ENCODE results near the gene ITGAV.
"Not testable (repeated sequence)": the region's sequence is repeated elsewhere in the genome, so short reads cannot be mapped to it uniquely, and the experiment has no call there.

ITGAV gene

GRCh38 chr2:186589612-186590349, at the start of gene ITGAV:
ITGAV (plus strand) TSS chr2:186590056; CDS start chr2:186590339, 283 bp downstream.
- peak; percentile 40 for DNase-seq (ENCODE audit: low read depth, low spot score)

GRCh38 chr2:186540941-186541340, 48.9 kb upstream of the ITGAV start:
- no peak for DNase-seq (ENCODE audit: low read depth, low spot score)

GRCh38 chr2:186542002-186542401, 47.9 kb upstream of the ITGAV start:
- no peak for DNase-seq (ENCODE audit: low read depth, low spot score)

- no peak for DNase-seq (ENCODE audit: low read depth, low spot score)
These were observed 46.2 kb upstream of the ITGAV start for GRCh38 chr2:186543561-186544131.

GRCh38 chr2:186544255-186544675, 45.6 kb upstream of the ITGAV start:
- DNase-seq (ENCODE audit: low read depth, low spot score) = no peak

GRCh38 chr2:186546846-186547245, 43.0 kb upstream of the ITGAV start:
- no peak for DNase-seq (ENCODE audit: low read depth, low spot score)

- DNase-seq (ENCODE audit: low read depth, low spot score) = no peak
These were observed 38.4 kb upstream of the ITGAV start for GRCh38 chr2:186551323-186552050.

GRCh38 chr2:186554429-186554828, 35.4 kb upstream of the ITGAV start:
- DNase-seq (ENCODE audit: low read depth, low spot score) = no peak

- no peak for DNase-seq (ENCODE audit: low read depth, low spot score)
These were observed 34.8 kb upstream of the ITGAV start for GRCh38 chr2:186554850-186555671.

- DNase-seq (ENCODE audit: low read depth, low spot score) = no peak
These were observed 31.2 kb upstream of the ITGAV start for GRCh38 chr2:186558512-186559276.

GRCh38 chr2:186559370-186559769, 30.5 kb upstream of the ITGAV start:
- DNase-seq (ENCODE audit: low read depth, low spot score) = no peak

- no peak for DNase-seq (ENCODE audit: low read depth, low spot score)
These were observed 30.0 kb upstream of the ITGAV start for GRCh38 chr2:186559848-186560247.

- DNase-seq (ENCODE audit: low read depth, low spot score) = no peak
These were observed 29.6 kb upstream of the ITGAV start for GRCh38 chr2:186560254-186560653.

- no peak for DNase-seq (ENCODE audit: low read depth, low spot score)
These were observed 28.2 kb upstream of the ITGAV start for GRCh38 chr2:186561467-186562208.

- DNase-seq (ENCODE audit: low read depth, low spot score) = no peak
These were observed 27.7 kb upstream of the ITGAV start for GRCh38 chr2:186562209-186562578.

GRCh38 chr2:186568600-186568999, 21.3 kb upstream of the ITGAV start:
- not testable (repeated sequence) for DNase-seq (ENCODE audit: low read depth, low spot score)

- DNase-seq (ENCODE audit: low read depth, low spot score) = not testable (repeated sequence)
These were observed 20.7 kb upstream of the ITGAV start for GRCh38 chr2:186569127-186569526.

GRCh38 chr2:186569897-186570296, 20.0 kb upstream of the ITGAV start:
- DNase-seq (ENCODE audit: low read depth, low spot score) = no peak

- no peak for DNase-seq (ENCODE audit: low read depth, low spot score)
These were observed 19.3 kb upstream of the ITGAV start for GRCh38 chr2:186570604-186571003.

GRCh38 chr2:186572705-186573104, 17.2 kb upstream of the ITGAV start:
- DNase-seq (ENCODE audit: low read depth, low spot score) = no peak
